Measurements from ENCODE around the gene TKTL1.
"Not testable (repeated sequence)": the region's sequence is repeated elsewhere in the genome, so short reads cannot be mapped to it uniquely, and the experiment has no call there.

Gene TKTL1

DNA sequence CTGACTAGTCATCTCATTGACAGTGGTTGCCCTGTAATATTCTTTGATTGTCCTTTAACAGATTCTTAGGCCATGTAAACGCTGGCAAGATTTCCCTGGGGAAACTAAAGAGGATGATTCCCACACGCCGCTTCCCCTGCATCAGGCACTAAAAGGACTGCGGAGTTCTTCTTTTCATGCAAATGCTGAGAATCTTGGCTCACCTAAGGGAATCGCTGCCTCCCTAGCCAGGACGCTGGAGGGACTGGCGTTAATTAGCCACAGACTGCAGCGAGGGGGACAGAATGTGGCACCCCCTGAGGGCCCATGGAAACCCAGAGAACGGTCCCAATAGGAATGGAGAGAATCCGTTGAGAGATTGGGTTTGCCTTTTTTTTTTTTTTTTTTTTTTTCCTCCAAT is 9.2 kb upstream of the TKTL1 start:
- H3K4me1 ChIP-seq (ENCODE audit: low read depth, poor library complexity, severe bottlenecking); H3K79me2 ChIP-seq (ENCODE audit: insufficient read depth, low read depth); H4K20me1 ChIP-seq (ENCODE audit: insufficient read depth); H3K4me2 ChIP-seq; H3K36me3 ChIP-seq (ENCODE audit: insufficient read depth); H3K27me3 ChIP-seq (ENCODE audit: insufficient read depth, low read depth); H2AFZ ChIP-seq (ENCODE audit: low read depth); H3K27ac ChIP-seq; H3K9ac ChIP-seq; H3K4me3 ChIP-seq (IDR thresholded peaks at IDR 0.05; ENCODE audit: insufficient read depth, low read depth, low read length): not testable (repeated sequence)

- no peak within 1 kb of the TSS for H2AFZ ChIP-seq (ENCODE audit: low read depth)
- no peaks in the 10 kb centered on the region for H3K79me2 ChIP-seq (ENCODE audit: insufficient read depth, low read depth)
- no peaks in the 10 kb centered on the region for H3K36me3 ChIP-seq (ENCODE audit: insufficient read depth)
- H3K27me3 ChIP-seq (ENCODE audit: insufficient read depth, low read depth), result no peaks in the 10 kb centered on the region
- no peak within 1 kb of the TSS for H3K27ac ChIP-seq
- H4K20me1 ChIP-seq (ENCODE audit: insufficient read depth), result no peaks in the 10 kb centered on the region
- TF ChIP-seq, protein P1, sequence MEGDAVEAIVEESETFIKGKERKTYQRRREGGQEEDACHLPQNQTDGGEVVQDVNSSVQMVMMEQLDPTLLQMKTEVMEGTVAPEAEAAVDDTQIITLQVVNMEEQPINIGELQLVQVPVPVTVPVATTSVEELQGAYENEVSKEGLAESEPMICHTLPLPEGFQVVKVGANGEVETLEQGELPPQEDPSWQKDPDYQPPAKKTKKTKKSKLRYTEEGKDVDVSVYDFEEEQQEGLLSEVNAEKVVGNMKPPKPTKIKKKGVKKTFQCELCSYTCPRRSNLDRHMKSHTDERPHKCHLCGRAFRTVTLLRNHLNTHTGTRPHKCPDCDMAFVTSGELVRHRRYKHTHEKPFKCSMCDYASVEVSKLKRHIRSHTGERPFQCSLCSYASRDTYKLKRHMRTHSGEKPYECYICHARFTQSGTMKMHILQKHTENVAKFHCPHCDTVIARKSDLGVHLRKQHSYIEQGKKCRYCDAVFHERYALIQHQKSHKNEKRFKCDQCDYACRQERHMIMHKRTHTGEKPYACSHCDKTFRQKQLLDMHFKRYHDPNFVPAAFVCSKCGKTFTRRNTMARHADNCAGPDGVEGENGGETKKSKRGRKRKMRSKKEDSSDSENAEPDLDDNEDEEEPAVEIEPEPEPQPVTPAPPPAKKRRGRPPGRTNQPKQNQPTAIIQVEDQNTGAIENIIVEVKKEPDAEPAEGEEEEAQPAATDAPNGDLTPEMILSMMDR (conservative IDR thresholded peaks at IDR 0.05; ENCODE audit: low read depth, low read length), result no peak
- no peak within 1 kb of the TSS for H3K4me3 ChIP-seq (IDR thresholded peaks at IDR 0.05; ENCODE audit: insufficient read depth, low read depth, low read length)
- H3K4me1 ChIP-seq (ENCODE audit: low read depth, poor library complexity, severe bottlenecking), result peaks cover 14% of the 10 kb centered on the region
- H3K4me2 ChIP-seq, result no peak within 1 kb of the TSS
- H3K9ac ChIP-seq, result no peak within 1 kb of the TSS
Observed at GRCh38 chrX:154294791-154295574, 612 bp upstream of the TKTL1 start, which contains the start of gene TEX28. TSS of gene TEX28 (minus strand) at chrX:154295124. CDS start at chrX:154292117, 3,007 bp downstream.

- Histone ChIP-seq H3K27me3 (ENCODE audit: insufficient read depth, low read depth) (no peaks in the 10 kb centered on the region), H4K20me1 (ENCODE audit: insufficient read depth) (no peaks in the 10 kb centered on the region), H3K9ac (no peak overlapping the region), H3K4me2 (no peak overlapping the region), H3K4me3 (IDR thresholded peaks at IDR 0.05; ENCODE audit: insufficient read depth, low read depth, low read length) (no peak overlapping the region), H3K4me1 (ENCODE audit: low read depth, poor library complexity, severe bottlenecking) (peaks cover 14% of the 10 kb centered on the region), H3K27ac (no peak overlapping the region), H2AFZ (ENCODE audit: low read depth) (no peak overlapping the region), H3K79me2 (ENCODE audit: insufficient read depth, low read depth) (no peaks in the 10 kb centered on the region), H3K36me3 (ENCODE audit: insufficient read depth) (no peaks in the 10 kb centered on the region)
- TF ChIP-seq, protein P1 (conservative IDR thresholded peaks at IDR 0.05; ENCODE audit: low read depth, low read length), result no peak
Observed at GRCh38 chrX:154296731-154297130, 1.1 kb downstream of the TKTL1 start.

DNA sequence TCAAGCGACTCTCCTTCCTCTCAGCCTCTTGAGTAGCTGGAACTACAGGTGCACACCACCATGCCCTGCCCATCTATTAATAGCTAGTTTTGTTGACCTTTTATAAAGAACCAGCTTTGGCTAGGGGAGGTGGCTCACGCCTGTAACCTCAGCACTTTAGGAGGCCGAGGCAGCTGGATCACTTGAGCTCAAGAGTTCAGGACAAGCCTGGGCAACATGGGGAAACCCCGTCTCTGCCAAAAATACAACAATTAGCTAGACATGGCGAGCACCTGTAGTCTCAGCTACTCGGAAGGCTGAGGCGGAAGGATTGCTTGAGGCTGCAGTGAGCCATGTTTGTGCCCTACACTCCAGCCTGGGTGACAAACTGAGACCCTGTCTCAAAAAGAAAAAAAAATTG is 2.7 kb downstream of the TKTL1 start:
- H3K27me3 ChIP-seq (ENCODE audit: insufficient read depth, low read depth), result no peaks in the 10 kb centered on the region
- H3K4me3 ChIP-seq (IDR thresholded peaks at IDR 0.05; ENCODE audit: insufficient read depth, low read depth, low read length), result no peak overlapping the region
- H3K4me1 ChIP-seq (ENCODE audit: low read depth, poor library complexity, severe bottlenecking), result peaks cover 14% of the 10 kb centered on the region
- H3K9ac ChIP-seq, result no peak overlapping the region
- 0 out of 2 replicates have a peak overlapping the region, but pooled peaks have one; percentile 33 for H3K27ac ChIP-seq
- TF ChIP-seq, protein P1 (conservative IDR thresholded peaks at IDR 0.05; ENCODE audit: low read depth, low read length), result no peak
- no peaks in the 10 kb centered on the region for H3K79me2 ChIP-seq (ENCODE audit: insufficient read depth, low read depth)
- peak overlapping the region; percentile 44; the same call in 1 of the 2 replicates for H2AFZ ChIP-seq (ENCODE audit: low read depth)
- H3K36me3 ChIP-seq (ENCODE audit: insufficient read depth), result no peaks in the 10 kb centered on the region
- no peaks in the 10 kb centered on the region for H4K20me1 ChIP-seq (ENCODE audit: insufficient read depth)
- peak overlapping the region; percentile 39; the same call in 1 of the 2 replicates for H3K4me2 ChIP-seq

DNA sequence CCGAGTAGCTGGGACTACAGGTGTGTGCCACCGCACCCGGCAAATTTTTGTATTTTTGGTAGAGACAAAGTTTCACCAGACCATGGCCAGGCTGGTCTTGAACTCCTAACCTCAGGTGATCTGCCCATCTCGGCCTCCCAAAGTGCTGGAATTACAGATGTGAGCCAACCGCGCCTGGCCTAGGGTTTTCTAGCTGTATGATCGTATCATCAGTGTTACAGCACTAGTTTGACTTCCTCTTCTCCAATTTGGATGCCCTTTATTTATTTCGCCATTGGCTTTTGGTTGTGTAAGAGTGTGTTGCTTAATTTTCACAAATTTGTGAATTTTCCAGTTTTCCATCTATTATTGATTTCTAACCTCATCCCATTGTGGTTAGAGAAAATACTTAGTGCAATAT is 5.2 kb downstream of the TKTL1 start:
- H3K9ac ChIP-seq, result no peak overlapping the region
- H3K36me3 ChIP-seq (ENCODE audit: insufficient read depth), result no peaks in the 10 kb centered on the region
- H3K79me2 ChIP-seq (ENCODE audit: insufficient read depth, low read depth), result no peaks in the 10 kb centered on the region
- H3K4me3 ChIP-seq (IDR thresholded peaks at IDR 0.05; ENCODE audit: insufficient read depth, low read depth, low read length), result no peak overlapping the region
- no peaks in the 10 kb centered on the region for H3K27me3 ChIP-seq (ENCODE audit: insufficient read depth, low read depth)
- H2AFZ ChIP-seq (ENCODE audit: low read depth), result no peak overlapping the region
- TF ChIP-seq, protein P1 (conservative IDR thresholded peaks at IDR 0.05; ENCODE audit: low read depth, low read length), result no peak
- H4K20me1 ChIP-seq (ENCODE audit: insufficient read depth), result no peaks in the 10 kb centered on the region
- peaks cover 14% of the 10 kb centered on the region for H3K4me1 ChIP-seq (ENCODE audit: low read depth, poor library complexity, severe bottlenecking)
- no peak overlapping the region for H3K27ac ChIP-seq
- H3K4me2 ChIP-seq, result no peak overlapping the region

- not testable (repeated sequence) for H2AFZ ChIP-seq (ENCODE audit: low read depth); H3K27me3 ChIP-seq (ENCODE audit: insufficient read depth, low read depth); H3K4me3 ChIP-seq (IDR thresholded peaks at IDR 0.05; ENCODE audit: insufficient read depth, low read depth, low read length); H3K36me3 ChIP-seq (ENCODE audit: insufficient read depth); H3K4me1 ChIP-seq (ENCODE audit: low read depth, poor library complexity, severe bottlenecking); H3K4me2 ChIP-seq; H3K79me2 ChIP-seq (ENCODE audit: insufficient read depth, low read depth); H3K27ac ChIP-seq; H4K20me1 ChIP-seq (ENCODE audit: insufficient read depth); H3K9ac ChIP-seq
Observed at GRCh38 chrX:154302998-154303397, 7.4 kb downstream of the TKTL1 start.
